ENCODE results near the gene EFNA4.

The EFNA4 gene

GRCh38 chr1:155068599-155068998 lies 5.1 kb downstream of the EFNA4 start:
- Histone ChIP-seq H3K36me3 (ENCODE audit: control insufficient read depth, insufficient read depth, low read length) (peaks cover 29% of the 10 kb centered on the region), H3K9ac (ENCODE audit: low read length) (no peak overlapping the region), H3K4me3 (ENCODE audit: low read depth, low read length) (no peak overlapping the region), H3K27me3 (ENCODE audit: control insufficient read depth, insufficient read depth, low read length) (peaks cover 26% of the 10 kb centered on the region), H3K4me1 (ENCODE audit: control insufficient read depth, insufficient read depth, low read length) (peaks cover 57% of the 10 kb centered on the region), H3K27ac (ENCODE audit: low read depth, low read length) (no peak overlapping the region), H3K9me3 (ENCODE audit: control insufficient read depth, insufficient read depth, low read depth, low read length) (no peaks in the 10 kb centered on the region)

- H3K4me3 ChIP-seq (ENCODE audit: low read depth, low read length): peak overlapping the region; percentile 81
- no peak overlapping the region for H3K27ac ChIP-seq (ENCODE audit: low read depth, low read length)
- peaks cover 28% of the 10 kb centered on the region for H3K27me3 ChIP-seq (ENCODE audit: control insufficient read depth, insufficient read depth, low read length)
- H3K4me1 ChIP-seq (ENCODE audit: control insufficient read depth, insufficient read depth, low read length): peaks cover 53% of the 10 kb centered on the region
- H3K9ac ChIP-seq (ENCODE audit: low read length): no peak overlapping the region
- no peaks in the 10 kb centered on the region for H3K9me3 ChIP-seq (ENCODE audit: control insufficient read depth, insufficient read depth, low read depth, low read length)
- peaks cover 29% of the 10 kb centered on the region for H3K36me3 ChIP-seq (ENCODE audit: control insufficient read depth, insufficient read depth, low read length)
These were observed 6.1 kb downstream of the EFNA4 start for GRCh38 chr1:155069551-155070157.

GRCh38 chr1:155070158-155070621 lies 6.7 kb downstream of the EFNA4 start:
- peaks cover 34% of the 10 kb centered on the region for H3K27me3 ChIP-seq (ENCODE audit: control insufficient read depth, insufficient read depth, low read length)
- H3K27ac ChIP-seq (ENCODE audit: low read depth, low read length): no peak overlapping the region
- H3K4me3 ChIP-seq (ENCODE audit: low read depth, low read length): peak overlapping the region; percentile 81
- peaks cover 29% of the 10 kb centered on the region for H3K36me3 ChIP-seq (ENCODE audit: control insufficient read depth, insufficient read depth, low read length)
- H3K9me3 ChIP-seq (ENCODE audit: control insufficient read depth, insufficient read depth, low read depth, low read length): no peaks in the 10 kb centered on the region
- peaks cover 48% of the 10 kb centered on the region for H3K4me1 ChIP-seq (ENCODE audit: control insufficient read depth, insufficient read depth, low read length)
- peak overlapping the region; percentile 18 for H3K9ac ChIP-seq (ENCODE audit: low read length)

GRCh38 chr1:155070721-155071569 lies 7.4 kb downstream of the EFNA4 start:
- Histone ChIP-seq H3K27ac (ENCODE audit: low read depth, low read length) (no peak overlapping the region; the same call in 1 of the 2 replicates), H3K27me3 (ENCODE audit: control insufficient read depth, insufficient read depth, low read length) (peaks cover 40% of the 10 kb centered on the region), H3K4me3 (ENCODE audit: low read depth, low read length) (peak overlapping the region; percentile 81), H3K9ac (ENCODE audit: low read length) (peak overlapping the region; percentile 18), H3K4me1 (ENCODE audit: control insufficient read depth, insufficient read depth, low read length) (peaks cover 47% of the 10 kb centered on the region), H3K9me3 (ENCODE audit: control insufficient read depth, insufficient read depth, low read depth, low read length) (no peaks in the 10 kb centered on the region), H3K36me3 (ENCODE audit: control insufficient read depth, insufficient read depth, low read length) (peaks cover 29% of the 10 kb centered on the region)

GRCh38 chr1:155071701-155072100 lies 8.2 kb downstream of the EFNA4 start:
- peaks cover 40% of the 10 kb centered on the region for H3K27me3 ChIP-seq (ENCODE audit: control insufficient read depth, insufficient read depth, low read length)
- no peak overlapping the region for H3K27ac ChIP-seq (ENCODE audit: low read depth, low read length)
- H3K4me1 ChIP-seq (ENCODE audit: control insufficient read depth, insufficient read depth, low read length): peaks cover 47% of the 10 kb centered on the region
- peak overlapping the region; percentile 14 for H3K9ac ChIP-seq (ENCODE audit: low read length)
- H3K9me3 ChIP-seq (ENCODE audit: control insufficient read depth, insufficient read depth, low read depth, low read length): no peaks in the 10 kb centered on the region
- H3K36me3 ChIP-seq (ENCODE audit: control insufficient read depth, insufficient read depth, low read length): peaks cover 23% of the 10 kb centered on the region
- H3K4me3 ChIP-seq (ENCODE audit: low read depth, low read length): peak overlapping the region; percentile 81

GRCh38 chr1:155072531-155073289 lies 9.2 kb downstream of the EFNA4 start:
- Histone ChIP-seq H3K9ac (ENCODE audit: low read length) (no peak overlapping the region), H3K9me3 (ENCODE audit: control insufficient read depth, insufficient read depth, low read depth, low read length) (no peaks in the 10 kb centered on the region), H3K27me3 (ENCODE audit: control insufficient read depth, insufficient read depth, low read length) (peaks cover 45% of the 10 kb centered on the region), H3K4me3 (ENCODE audit: low read depth, low read length) (no peak overlapping the region), H3K36me3 (ENCODE audit: control insufficient read depth, insufficient read depth, low read length) (peaks cover 16% of the 10 kb centered on the region), H3K4me1 (ENCODE audit: control insufficient read depth, insufficient read depth, low read length) (peaks cover 47% of the 10 kb centered on the region), H3K27ac (ENCODE audit: low read depth, low read length) (no peak overlapping the region)

- peaks cover 49% of the 10 kb centered on the region for H3K4me1 ChIP-seq (ENCODE audit: control insufficient read depth, insufficient read depth, low read length)
These were observed 10.1 kb downstream of the EFNA4 start for GRCh38 chr1:155073377-155074242.

GRCh38 chr1:155075535-155075934 lies 12.0 kb downstream of the EFNA4 start:
- no peak overlapping the region for H3K4me3 ChIP-seq (ENCODE audit: low read depth, low read length)
- H3K36me3 ChIP-seq (ENCODE audit: control insufficient read depth, insufficient read depth, low read length): no peaks in the 10 kb centered on the region
- peaks cover 70% of the 10 kb centered on the region for H3K27me3 ChIP-seq (ENCODE audit: control insufficient read depth, insufficient read depth, low read length)
- no peak overlapping the region for H3K27ac ChIP-seq (ENCODE audit: low read depth, low read length)
- H3K4me1 ChIP-seq (ENCODE audit: control insufficient read depth, insufficient read depth, low read length): peaks cover 41% of the 10 kb centered on the region
- no peaks in the 10 kb centered on the region for H3K9me3 ChIP-seq (ENCODE audit: control insufficient read depth, insufficient read depth, low read depth, low read length)
- H3K9ac ChIP-seq (ENCODE audit: low read length): no peak overlapping the region

More at GRCh38 chr1:155073377-155074242, 10.1 kb downstream of the EFNA4 start:
- H3K9me3 ChIP-seq (ENCODE audit: control insufficient read depth, insufficient read depth, low read depth, low read length): no peaks in the 10 kb centered on the region
- H3K27me3 ChIP-seq (ENCODE audit: control insufficient read depth, insufficient read depth, low read length): peaks cover 54% of the 10 kb centered on the region
- peaks cover 10% of the 10 kb centered on the region for H3K36me3 ChIP-seq (ENCODE audit: control insufficient read depth, insufficient read depth, low read length)
- H3K9ac ChIP-seq (ENCODE audit: low read length): no peak overlapping the region
- no peak overlapping the region for H3K4me3 ChIP-seq (ENCODE audit: low read depth, low read length)
- H3K27ac ChIP-seq (ENCODE audit: low read depth, low read length): no peak overlapping the region

GRCh38 chr1:155076371-155076770 lies 12.8 kb downstream of the EFNA4 start:
- Histone ChIP-seq H3K36me3 (ENCODE audit: control insufficient read depth, insufficient read depth, low read length) (no peaks in the 10 kb centered on the region), H3K27me3 (ENCODE audit: control insufficient read depth, insufficient read depth, low read length) (peaks cover 73% of the 10 kb centered on the region), H3K27ac (ENCODE audit: low read depth, low read length) (no peak overlapping the region), H3K9ac (ENCODE audit: low read length) (no peak overlapping the region), H3K4me1 (ENCODE audit: control insufficient read depth, insufficient read depth, low read length) (peaks cover 42% of the 10 kb centered on the region), H3K4me3 (ENCODE audit: low read depth, low read length) (no peak overlapping the region), H3K9me3 (ENCODE audit: control insufficient read depth, insufficient read depth, low read depth, low read length) (no peaks in the 10 kb centered on the region)

- Histone ChIP-seq H3K27ac (ENCODE audit: low read depth, low read length) (no peak overlapping the region), H3K4me3 (ENCODE audit: low read depth, low read length) (no peak overlapping the region), H3K27me3 (ENCODE audit: control insufficient read depth, insufficient read depth, low read length) (peaks cover 73% of the 10 kb centered on the region), H3K4me1 (ENCODE audit: control insufficient read depth, insufficient read depth, low read length) (peaks cover 36% of the 10 kb centered on the region), H3K36me3 (ENCODE audit: control insufficient read depth, insufficient read depth, low read length) (no peaks in the 10 kb centered on the region), H3K9me3 (ENCODE audit: control insufficient read depth, insufficient read depth, low read depth, low read length) (no peaks in the 10 kb centered on the region), H3K9ac (ENCODE audit: low read length) (no peak overlapping the region)
These were observed 13.8 kb downstream of the EFNA4 start for GRCh38 chr1:155077346-155077745.
